ENCODE results near the gene MUSK.

MUSK gene

GRCh38 chr9:110655754-110656641 is 12.6 kb upstream of the MUSK start:
- Histone ChIP-seq H3K36me3 (ENCODE audit: insufficient read depth, low read length) (no peaks in the 10 kb centered on the region), H3K9me3 (ENCODE audit: insufficient read depth, low read length, severe bottlenecking) (no peaks in the 10 kb centered on the region), H3K4me1 (ENCODE audit: insufficient read depth, low read length) (no peaks in the 10 kb centered on the region), H3K9ac (ENCODE audit: low read depth, low read length) (no peak overlapping the region), H3K4me3 (ENCODE audit: low read depth in 1 of 2, low read length in 2 of 2) (no peak overlapping the region), H2AFZ (ENCODE audit: low read depth, low read length) (no peak overlapping the region), H3K4me2 (ENCODE audit: insufficient read depth, low read length) (no peak overlapping the region), H3K27me3 (ENCODE audit: insufficient read depth, low read length, poor library complexity) (no peaks in the 10 kb centered on the region), H4K20me1 (ENCODE audit: insufficient read depth, low read length) (no peaks in the 10 kb centered on the region), H3K27ac (ENCODE audit: low read length) (no peak overlapping the region), H3K79me2 (ENCODE audit: insufficient read depth, low read length) (no peaks in the 10 kb centered on the region)
- DNase-seq (no peak), ATAC-seq (ENCODE audit: insufficient read depth, low read depth) (no peak)
- TF ChIP-seq, protein P1, sequence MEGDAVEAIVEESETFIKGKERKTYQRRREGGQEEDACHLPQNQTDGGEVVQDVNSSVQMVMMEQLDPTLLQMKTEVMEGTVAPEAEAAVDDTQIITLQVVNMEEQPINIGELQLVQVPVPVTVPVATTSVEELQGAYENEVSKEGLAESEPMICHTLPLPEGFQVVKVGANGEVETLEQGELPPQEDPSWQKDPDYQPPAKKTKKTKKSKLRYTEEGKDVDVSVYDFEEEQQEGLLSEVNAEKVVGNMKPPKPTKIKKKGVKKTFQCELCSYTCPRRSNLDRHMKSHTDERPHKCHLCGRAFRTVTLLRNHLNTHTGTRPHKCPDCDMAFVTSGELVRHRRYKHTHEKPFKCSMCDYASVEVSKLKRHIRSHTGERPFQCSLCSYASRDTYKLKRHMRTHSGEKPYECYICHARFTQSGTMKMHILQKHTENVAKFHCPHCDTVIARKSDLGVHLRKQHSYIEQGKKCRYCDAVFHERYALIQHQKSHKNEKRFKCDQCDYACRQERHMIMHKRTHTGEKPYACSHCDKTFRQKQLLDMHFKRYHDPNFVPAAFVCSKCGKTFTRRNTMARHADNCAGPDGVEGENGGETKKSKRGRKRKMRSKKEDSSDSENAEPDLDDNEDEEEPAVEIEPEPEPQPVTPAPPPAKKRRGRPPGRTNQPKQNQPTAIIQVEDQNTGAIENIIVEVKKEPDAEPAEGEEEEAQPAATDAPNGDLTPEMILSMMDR (IDR thresholded peaks at IDR 0.05; ENCODE audit: borderline replicate concordance, extremely low read depth, low read length, poor library complexity, severe bottlenecking) = no peak
- TF ChIP-seq EZH2 (IDR thresholded peaks at IDR 0.05; ENCODE audit: borderline replicate concordance, low read depth, low read length, severe bottlenecking) = no peak

GRCh38 chr9:110659891-110660541 is 8.6 kb upstream of the MUSK start:
- ATAC-seq (ENCODE audit: insufficient read depth, low read depth) (no peak), DNase-seq (no peak)
- Histone ChIP-seq H3K4me3 (ENCODE audit: low read depth in 1 of 2, low read length in 2 of 2) (no peak overlapping the region), H3K9ac (ENCODE audit: low read depth, low read length) (no peak overlapping the region), H3K4me1 (ENCODE audit: insufficient read depth, low read length) (no peaks in the 10 kb centered on the region), H4K20me1 (ENCODE audit: insufficient read depth, low read length) (no peaks in the 10 kb centered on the region), H3K36me3 (ENCODE audit: insufficient read depth, low read length) (no peaks in the 10 kb centered on the region), H3K27ac (ENCODE audit: low read length) (no peak overlapping the region), H3K4me2 (ENCODE audit: insufficient read depth, low read length) (no peak overlapping the region), H3K27me3 (ENCODE audit: insufficient read depth, low read length, poor library complexity) (no peaks in the 10 kb centered on the region), H3K9me3 (ENCODE audit: insufficient read depth, low read length, severe bottlenecking) (no peaks in the 10 kb centered on the region), H3K79me2 (ENCODE audit: insufficient read depth, low read length) (no peaks in the 10 kb centered on the region), H2AFZ (ENCODE audit: low read depth, low read length) (no peak overlapping the region)
- TF ChIP-seq, protein P1 (IDR thresholded peaks at IDR 0.05; ENCODE audit: borderline replicate concordance, extremely low read depth, low read length, poor library complexity, severe bottlenecking) = no peak
- TF ChIP-seq EZH2 (IDR thresholded peaks at IDR 0.05; ENCODE audit: borderline replicate concordance, low read depth, low read length, severe bottlenecking) = no peak

DNA sequence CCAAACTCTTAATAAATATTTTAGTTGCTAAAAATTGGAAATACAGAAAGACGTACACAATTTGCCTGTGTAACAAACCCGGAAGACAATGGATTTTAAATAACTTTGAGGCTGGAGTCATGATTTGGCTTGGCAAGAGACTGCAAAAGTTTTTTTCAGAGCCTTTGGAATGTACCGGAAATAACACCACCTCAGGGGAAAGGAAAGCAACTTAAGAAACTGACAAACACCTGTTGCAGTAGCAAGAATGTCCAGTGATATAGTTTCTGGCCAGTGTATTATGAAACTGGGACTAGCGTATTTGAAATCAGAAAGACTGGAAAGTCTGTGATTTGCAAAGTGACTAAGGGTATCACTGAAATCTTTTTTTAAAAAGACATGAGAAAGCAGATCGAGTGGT is 842 bp downstream of the MUSK start:
- DNase-seq (no peak), ATAC-seq (ENCODE audit: insufficient read depth, low read depth) (no peak)
- Histone ChIP-seq H3K36me3 (ENCODE audit: insufficient read depth, low read length) (no peaks in the 10 kb centered on the region), H3K4me3 (ENCODE audit: low read depth in 1 of 2, low read length in 2 of 2) (no peak overlapping the region), H3K4me1 (ENCODE audit: insufficient read depth, low read length) (no peaks in the 10 kb centered on the region), H3K9ac (ENCODE audit: low read depth, low read length) (no peak overlapping the region), H2AFZ (ENCODE audit: low read depth, low read length) (no peak overlapping the region), H3K79me2 (ENCODE audit: insufficient read depth, low read length) (no peaks in the 10 kb centered on the region), H3K4me2 (ENCODE audit: insufficient read depth, low read length) (no peak overlapping the region), H3K9me3 (ENCODE audit: insufficient read depth, low read length, severe bottlenecking) (no peaks in the 10 kb centered on the region), H3K27me3 (ENCODE audit: insufficient read depth, low read length, poor library complexity) (peaks cover 3% of the 10 kb centered on the region), H4K20me1 (ENCODE audit: insufficient read depth, low read length) (no peaks in the 10 kb centered on the region), H3K27ac (ENCODE audit: low read length) (no peak overlapping the region)
- TF ChIP-seq, protein P1 (IDR thresholded peaks at IDR 0.05; ENCODE audit: borderline replicate concordance, extremely low read depth, low read length, poor library complexity, severe bottlenecking) = no peak
